SW480 (cell line): ENCODE results near the gene BSN.
A peak's percentile ranks its signal among the peaks of the same experiment; 100 is the strongest.
"Not testable (repeated sequence)": the region's sequence is repeated elsewhere in the genome, so short reads cannot be mapped to it uniquely, and the experiment has no call there.

Experiments
- DNase-seq: peaks from one replicate; pipeline ENCODE4 v3.0.0-alpha.2; 2016; ENCODE audit warnings: low spot score

The BSN gene

GRCh38 chr3:49534581-49535441 lies 19.5 kb upstream of the BSN start:
- DNase-seq: no peak

GRCh38 chr3:49535971-49536874 lies 18.1 kb upstream of the BSN start:
- DNase-seq: no peak

GRCh38 chr3:49536875-49537533 lies 17.3 kb upstream of the BSN start:
- no peak for DNase-seq

GRCh38 chr3:49539659-49540560 lies 14.4 kb upstream of the BSN start:
- DNase-seq: peak; percentile 90

GRCh38 chr3:49552087-49552486 lies 2.2 kb upstream of the BSN start:
- DNase-seq: no peak

GRCh38 chr3:49553324-49553691 lies 969 bp upstream of the BSN start:
- DNase-seq: no peak

- no peak for DNase-seq
Observed at GRCh38 chr3:49554633-49555265, 472 bp downstream of the BSN start.

GRCh38 chr3:49556500-49557275 lies 2.4 kb downstream of the BSN start:
- DNase-seq: no peak

- DNase-seq: peak; percentile 23
Observed at GRCh38 chr3:49563040-49563578, 8.8 kb downstream of the BSN start.

GRCh38 chr3:49563766-49564165 lies 9.5 kb downstream of the BSN start:
- no peak for DNase-seq

GRCh38 chr3:49566312-49566711 lies 12.0 kb downstream of the BSN start:
- no peak for DNase-seq

- DNase-seq: no peak
Observed at GRCh38 chr3:49567406-49567805, 13.1 kb downstream of the BSN start.

- no peak for DNase-seq
Observed at GRCh38 chr3:49568965-49569364, 14.7 kb downstream of the BSN start.

- no peak for DNase-seq
Observed at GRCh38 chr3:49570028-49570654, 15.9 kb downstream of the BSN start.

GRCh38 chr3:49582177-49582576 lies 27.9 kb downstream of the BSN start:
- no peak for DNase-seq

GRCh38 chr3:49585261-49585755 lies 31.0 kb downstream of the BSN start:
- not testable (repeated sequence) for DNase-seq

- DNase-seq: no peak
Observed at GRCh38 chr3:49591615-49592014, 37.3 kb downstream of the BSN start.

- no peak for DNase-seq
Observed at GRCh38 chr3:49593041-49593440, 38.8 kb downstream of the BSN start.

- DNase-seq: no peak
Observed at GRCh38 chr3:49600781-49601180, 46.5 kb downstream of the BSN start.
